Peyer's patch (tissue), 4 donors: Measurements from ENCODE around the gene OBSCN. TPM values are rescaled to one million over a fixed set of nuclear protein-coding genes. Genes with fewer than 3 reads are reported as not detected.
A peak's percentile ranks its signal among the peaks of the same experiment; 100 is the strongest.

Source experiments
- DNase-seq, 3 donors: peaks; one replicate each; pipeline ENCODE4 v3.0.0-alpha.2; 2017 to 2019
- H3K27ac ChIP-seq, 4 donors: fragments of 200-600 bp; sonication (generic); one replicate each; pipeline ENCODE4 v1.5.1; 2016 to 2019
- H3K27me3 ChIP-seq, 2 donors: fragments of 200-600 bp; sonication (generic); one replicate each; pipeline ENCODE4 v1.5.1; 2019
- H3K36me3 ChIP-seq, 3 donors: fragments of 200-600 bp; sonication (generic); one replicate each; pipeline ENCODE4 v1.5.1; 2016 to 2019
- H3K4me1 ChIP-seq, 4 donors: fragments of 200-600 bp; sonication (generic); one replicate each; pipeline ENCODE4 v1.5.1; 2016 to 2019
- H3K4me3 ChIP-seq, 4 donors: fragments of 200-600 bp; sonication (generic); 1 replicate in 3 of 4; 2 replicates in 1 of 4; pipeline ENCODE4 v1.5.1; 2016 to 2019; ENCODE audit warnings: mild to moderate bottlenecking in 1 of 4
- H3K9me3 ChIP-seq, 4 donors: fragments of 200-600 bp; sonication (generic); one replicate each; pipeline ENCODE4 v1.5.1; 2016 to 2019; ENCODE audit warnings: mild to moderate bottlenecking in 1 of 4
- CTCF ChIP-seq, 6 experiments: fragments of 450-650 bp in 4 of 6; fragments of 200-600 bp in 2 of 6; sonication (generic) in 1 of 6; IDR thresholded peaks; one replicate each; pipeline ENCODE4 v1.5.1; 2017 to 2019; ENCODE audit warnings: antibody characterized with exemption in 6 of 6, mild to moderate bottlenecking in 3 of 6, moderate library complexity in 1 of 6
- POLR2A ChIP-seq, 2 donors: fragments of 450-650 bp; IDR thresholded peaks; one replicate each; pipeline ENCODE4 v1.5.1; 2017; ENCODE audit warnings: antibody characterized with exemption in 2 of 2, mild to moderate bottlenecking in 2 of 2, moderate library complexity in 2 of 2
- total RNA-seq, 4 donors: library from RNA; depleted of rRNA; stranded (reverse); fragments of >200 nt; gene quantifications; one replicate each; pipeline ENCODE4 v1.1.0, GENCODE V29; 2016

The OBSCN gene
- total RNA-seq, 4 donors from 2014 or later: 5.8 to 136 (median 34.4) TPM

- no peaks in the 10 kb centered on the region for H3K36me3 ChIP-seq
- H3K27ac ChIP-seq: no peak overlapping the region
- no peak overlapping the region for H3K4me3 ChIP-seq
- no peak for DNase-seq
- TF ChIP-seq CTCF (IDR thresholded peaks at IDR 0.05): no peak
- no peak for TF ChIP-seq POLR2A (IDR thresholded peaks at IDR 0.05)
- no peaks in the 10 kb centered on the region for H3K4me1 ChIP-seq
- no peaks in the 10 kb centered on the region for H3K27me3 ChIP-seq
- H3K9me3 ChIP-seq: no peaks in the 10 kb centered on the region
These were observed 152.0 kb downstream of the OBSCN start for GRCh38 chr1:228359613-228360532.

GRCh38 chr1:228360533-228361313, 152.9 kb downstream of the OBSCN start:
- no peak overlapping the region for H3K4me3 ChIP-seq
- H3K9me3 ChIP-seq: no peaks in the 10 kb centered on the region
- DNase-seq: no peak
- TF ChIP-seq POLR2A (IDR thresholded peaks at IDR 0.05) (no peak), CTCF (IDR thresholded peaks at IDR 0.05) (no peak)
- no peaks in the 10 kb centered on the region for H3K27me3 ChIP-seq
- no peak overlapping the region for H3K27ac ChIP-seq
- H3K36me3 ChIP-seq: no peaks in the 10 kb centered on the region
- H3K4me1 ChIP-seq: no peaks in the 10 kb centered on the region

GRCh38 chr1:228361314-228362140, 153.7 kb downstream of the OBSCN start:
- Histone ChIP-seq H3K4me1 (no peaks in the 10 kb centered on the region), H3K9me3 (no peaks in the 10 kb centered on the region), H3K27ac (no peak overlapping the region), H3K27me3 (no peaks in the 10 kb centered on the region), H3K36me3 (no peaks in the 10 kb centered on the region), H3K4me3 (no peak overlapping the region)
- TF ChIP-seq CTCF (IDR thresholded peaks at IDR 0.05) (no peak), POLR2A (IDR thresholded peaks at IDR 0.05) (no peak)
- peak in 1 of 3 donors; percentile 33 for DNase-seq

- no peaks in the 10 kb centered on the region for H3K36me3 ChIP-seq
- no peaks in the 10 kb centered on the region for H3K4me1 ChIP-seq
- TF ChIP-seq POLR2A (IDR thresholded peaks at IDR 0.05) (no peak), CTCF (IDR thresholded peaks at IDR 0.05) (no peak)
- no peak overlapping the region for H3K27ac ChIP-seq
- no peak overlapping the region for H3K4me3 ChIP-seq
- H3K9me3 ChIP-seq: no peaks in the 10 kb centered on the region
- peak in 1 of 3 donors; percentile 21 for DNase-seq
- H3K27me3 ChIP-seq: no peaks in the 10 kb centered on the region
These were observed 154.5 kb downstream of the OBSCN start for GRCh38 chr1:228362141-228362883.
